Thyroid gland (tissue), 4 donors: ENCODE data around the gene HCK. TPM values are rescaled to one million over a fixed set of nuclear protein-coding genes. Genes with fewer than 3 reads are reported as not detected.

Source experiments
- DNase-seq, 2 donors: peaks; one replicate each; pipeline ENCODE4 v3.0.0-alpha.2; 2019
- H3K27ac ChIP-seq, 3 donors: fragments of 200-600 bp; sonication (generic); 1 replicate in 2 of 3; 2 replicates in 1 of 3; pipeline ENCODE4 v1.5.1; 2016 to 2019; ENCODE audit warnings: mild to moderate bottlenecking in 1 of 3, moderate library complexity in 1 of 3
- H3K27me3 ChIP-seq: fragments of 200-600 bp; sonication (generic); one replicate; pipeline ENCODE4 v1.5.1; 2019
- H3K36me3 ChIP-seq, 2 donors: fragments of 200-600 bp; sonication (generic); one replicate each; pipeline ENCODE4 v1.5.1; 2016 to 2019
- H3K4me1 ChIP-seq, 2 donors: fragments of 200-600 bp; sonication (generic); one replicate each; pipeline ENCODE4 v1.5.1; 2017 to 2019
- H3K4me3 ChIP-seq, 3 donors: fragments of 200-600 bp; sonication (generic); replicated peaks in 1 of 3; 1 replicate in 2 of 3; 2 replicates in 1 of 3; pipeline ENCODE4 v1.5.1; 2016; ENCODE audit warnings: mild to moderate bottlenecking in 1 of 3
- H3K9me3 ChIP-seq: fragments of 200-600 bp; sonication (generic); one replicate; pipeline ENCODE4 v1.5.1; 2017
- POLR2A ChIP-seq, 2 donors: fragments of 450-650 bp; IDR thresholded peaks; one replicate each; pipeline ENCODE4 v1.6.1; 2017; ENCODE audit warnings: antibody characterized with exemption in 2 of 2, mild to moderate bottlenecking in 2 of 2, moderate library complexity in 1 of 2
- WGBS, 2 donors: methylation state at CpG; one replicate each; pipeline ENCODE4 v1.1.5; 2017; 5-methylcytosine and 5-hydroxymethylcytosine counted together
- intact Hi-C: fragments of 100-400 bp; cut with DNase I; formaldehyde crosslinking; loops from one replicate; pipeline ENCODE4 v1.15.1; 2023
- total RNA-seq, 4 donors: library from RNA; depleted of rRNA; stranded (reverse); fragments of >200 nt; gene quantifications; one replicate each; pipeline ENCODE4 v1.2.3, GENCODE V29; 2016
- TF ChIP-seq, protein P1 (sequence below), 6 experiments: fragments of 200-600 bp in 3 of 6; fragments of 450-650 bp in 3 of 6; sonication (generic) in 3 of 6; IDR thresholded peaks; one replicate each; pipeline ENCODE4 v1.5.1; 2016 to 2019; ENCODE audit warnings: antibody characterized with exemption in 6 of 6, mild to moderate bottlenecking in 2 of 6, inconsistent platforms in 1 of 6, moderate library complexity in 1 of 6

Gene HCK
- total RNA-seq, 4 donors from 2014 or later = 3.1 to 5.9 (median 4.8) TPM

DNA sequence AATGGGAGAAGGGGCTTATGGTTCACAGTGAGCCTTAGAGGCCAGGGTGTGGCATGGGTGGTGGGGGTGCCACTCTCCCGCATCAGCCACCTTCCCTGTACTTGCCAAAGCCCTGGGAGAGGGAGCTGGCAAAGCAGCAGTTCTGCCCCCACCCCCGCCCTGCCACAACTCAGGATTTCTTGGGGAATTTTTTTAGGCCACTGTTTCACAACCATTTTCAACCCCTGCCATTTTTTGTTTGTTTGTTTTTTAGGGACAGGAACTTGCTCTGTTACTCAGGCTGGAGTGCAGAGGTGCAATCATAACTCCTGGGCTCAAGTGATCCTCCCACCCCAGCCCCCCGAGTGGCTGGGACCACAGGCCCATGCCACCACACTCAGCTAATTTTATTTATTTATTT lies 35.0 kb downstream of the HCK start:
- no peaks in the 10 kb centered on the region for H3K36me3 ChIP-seq

DNA sequence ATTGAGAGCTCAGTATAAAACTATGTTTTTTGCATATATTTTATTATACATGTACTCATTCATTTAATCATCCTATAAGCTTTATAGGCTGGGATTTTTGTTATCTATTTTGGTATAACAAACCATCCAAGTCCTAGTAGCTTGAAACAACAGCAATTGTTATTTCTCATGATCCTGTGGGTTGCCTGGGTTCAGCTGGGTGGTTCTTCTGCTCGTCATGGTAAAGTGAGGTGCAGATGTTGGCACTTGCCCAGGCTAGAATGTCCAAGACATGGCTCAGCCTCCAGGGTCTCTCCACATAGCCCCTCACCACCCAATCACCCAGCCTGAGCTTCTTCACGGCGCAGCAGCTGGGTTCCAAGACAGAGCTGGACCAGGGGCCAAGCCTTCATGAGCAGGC lies 36.7 kb downstream of the HCK start:
- no peaks in the 10 kb centered on the region for H3K36me3 ChIP-seq
- DNase-seq = no peak
- H3K27ac ChIP-seq = no peak overlapping the region
- 82 to 85% methylated on average over 1 to 3 of the region's 3 CpGs for WGBS, 2 donors
- H3K4me3 ChIP-seq = no peak overlapping the region
- H3K9me3 ChIP-seq = no peaks in the 10 kb centered on the region
- no peaks in the 10 kb centered on the region for H3K27me3 ChIP-seq
- no peak for TF ChIP-seq POLR2A (IDR thresholded peaks at IDR 0.05)
- TF ChIP-seq, protein P1, sequence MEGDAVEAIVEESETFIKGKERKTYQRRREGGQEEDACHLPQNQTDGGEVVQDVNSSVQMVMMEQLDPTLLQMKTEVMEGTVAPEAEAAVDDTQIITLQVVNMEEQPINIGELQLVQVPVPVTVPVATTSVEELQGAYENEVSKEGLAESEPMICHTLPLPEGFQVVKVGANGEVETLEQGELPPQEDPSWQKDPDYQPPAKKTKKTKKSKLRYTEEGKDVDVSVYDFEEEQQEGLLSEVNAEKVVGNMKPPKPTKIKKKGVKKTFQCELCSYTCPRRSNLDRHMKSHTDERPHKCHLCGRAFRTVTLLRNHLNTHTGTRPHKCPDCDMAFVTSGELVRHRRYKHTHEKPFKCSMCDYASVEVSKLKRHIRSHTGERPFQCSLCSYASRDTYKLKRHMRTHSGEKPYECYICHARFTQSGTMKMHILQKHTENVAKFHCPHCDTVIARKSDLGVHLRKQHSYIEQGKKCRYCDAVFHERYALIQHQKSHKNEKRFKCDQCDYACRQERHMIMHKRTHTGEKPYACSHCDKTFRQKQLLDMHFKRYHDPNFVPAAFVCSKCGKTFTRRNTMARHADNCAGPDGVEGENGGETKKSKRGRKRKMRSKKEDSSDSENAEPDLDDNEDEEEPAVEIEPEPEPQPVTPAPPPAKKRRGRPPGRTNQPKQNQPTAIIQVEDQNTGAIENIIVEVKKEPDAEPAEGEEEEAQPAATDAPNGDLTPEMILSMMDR (IDR thresholded peaks at IDR 0.05) = no peak
- intact Hi-C loops = no loop called here
- H3K4me1 ChIP-seq = no peaks in the 10 kb centered on the region

More for the DNA sequence above, 35.0 kb downstream of the HCK start:
- no peak for TF ChIP-seq POLR2A (IDR thresholded peaks at IDR 0.05)
- TF ChIP-seq, protein P1 (IDR thresholded peaks at IDR 0.05) = no peak
- Histone ChIP-seq H3K9me3 (no peaks in the 10 kb centered on the region), H3K27me3 (no peaks in the 10 kb centered on the region), H3K4me3 (no peak overlapping the region), H3K4me1 (no peaks in the 10 kb centered on the region), H3K27ac (no peak overlapping the region)
- intact Hi-C loops = no loop called here
- 71 to 80% methylated on average over 3 of the region's 3 CpGs for WGBS, 2 donors
- no peak for DNase-seq

DNA sequence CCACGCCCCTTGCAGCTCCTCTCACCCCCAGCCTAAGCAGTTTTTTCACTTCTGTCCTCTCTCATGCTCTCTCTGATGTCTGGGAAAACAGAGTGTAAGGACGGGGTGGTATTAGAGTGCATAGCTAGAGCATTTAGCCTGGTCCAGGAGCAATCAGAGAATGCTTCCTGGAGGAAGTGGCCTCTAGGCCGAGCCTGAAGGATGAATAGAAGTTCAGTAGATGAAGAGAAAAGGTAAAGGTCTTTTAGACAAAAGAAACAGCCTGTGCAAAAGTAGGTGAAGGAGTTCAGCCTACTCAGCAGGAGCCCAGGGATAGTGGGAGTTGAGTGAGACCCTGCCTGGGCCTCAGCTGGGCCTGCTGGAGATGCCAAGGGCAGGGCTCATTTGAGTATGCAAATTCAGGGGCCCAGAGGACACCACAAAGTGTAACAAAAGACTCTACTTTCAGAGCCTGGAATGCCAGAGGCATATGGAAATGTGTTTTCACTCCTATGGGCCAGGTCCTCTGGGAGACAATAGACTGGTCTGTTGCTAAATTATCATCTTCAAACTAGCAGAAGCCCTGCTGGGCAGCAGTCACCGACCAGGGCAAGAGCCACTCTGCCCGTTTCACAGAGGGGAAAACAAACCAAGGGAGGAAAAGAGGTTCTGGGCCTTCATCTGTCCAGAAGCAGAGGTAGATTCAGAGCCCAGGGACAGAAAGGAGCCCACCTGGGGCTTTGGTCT lies 37.8 kb downstream of the HCK start:
- 58 to 62% methylated on average over 5 of the region's 5 CpGs for WGBS, 2 donors
- no peak for DNase-seq
- Histone ChIP-seq H3K27me3 (no peaks in the 10 kb centered on the region), H3K9me3 (no peaks in the 10 kb centered on the region), H3K36me3 (no peaks in the 10 kb centered on the region), H3K4me1 (no peaks in the 10 kb centered on the region), H3K4me3 (no peak overlapping the region), H3K27ac (no peak overlapping the region)
- intact Hi-C loops = loop anchor here (10.0 kb wide), 1 partner anchor 265 kb away; no protein-coding TSS in a partner anchor
- TF ChIP-seq, protein P1 (IDR thresholded peaks at IDR 0.05) = no peak
- no peak for TF ChIP-seq POLR2A (IDR thresholded peaks at IDR 0.05)

DNA sequence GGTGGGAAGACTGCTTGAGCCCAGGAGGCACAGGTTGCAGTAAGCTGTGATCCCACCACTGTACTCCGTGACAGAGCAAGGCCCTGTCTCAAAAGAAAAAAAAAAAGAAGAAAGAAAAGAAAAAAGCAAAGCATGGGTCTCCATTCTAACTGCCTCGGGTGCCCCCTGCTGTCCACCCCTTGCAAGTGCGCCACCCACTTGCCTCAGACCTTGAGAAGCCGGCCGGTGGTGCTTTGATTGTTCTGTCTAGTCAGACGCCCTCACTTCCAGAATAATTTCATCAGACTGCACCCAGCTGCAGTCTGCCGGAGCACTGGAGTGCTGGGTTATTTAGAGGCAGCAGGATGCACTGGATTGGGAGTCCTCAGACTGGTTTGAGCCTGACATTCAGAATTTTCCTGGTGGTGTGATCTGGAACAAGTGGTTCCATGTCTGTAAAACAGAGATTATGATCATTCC lies 39.9 kb downstream of the HCK start:
- TF ChIP-seq POLR2A (IDR thresholded peaks at IDR 0.05) = no peak
- TF ChIP-seq, protein P1 (IDR thresholded peaks at IDR 0.05) = peak; percentile 60 to 93 (median 77)
- WGBS, 2 donors = 3 to 4% methylated on average over 7 of the region's 7 CpGs

DNA sequence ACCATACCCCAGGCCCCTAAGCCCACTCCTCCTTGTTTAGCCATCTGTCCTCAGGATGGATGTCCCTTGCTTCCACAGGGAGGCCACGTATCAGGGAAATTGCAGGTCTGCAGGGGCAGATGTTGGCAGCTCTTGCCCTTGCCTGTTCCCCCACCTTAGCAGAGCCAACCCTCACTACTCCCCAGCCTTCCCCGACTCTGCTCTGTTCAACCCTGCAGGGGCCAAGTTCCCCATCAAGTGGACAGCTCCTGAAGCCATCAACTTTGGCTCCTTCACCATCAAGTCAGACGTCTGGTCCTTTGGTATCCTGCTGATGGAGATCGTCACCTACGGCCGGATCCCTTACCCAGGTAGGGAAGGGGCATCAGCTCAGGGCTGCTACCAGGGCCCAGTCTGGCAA lies 46.7 kb downstream of the HCK start:
- Histone ChIP-seq H3K4me1 (no peaks in the 10 kb centered on the region), H3K9me3 (no peaks in the 10 kb centered on the region), H3K36me3 (no peaks in the 10 kb centered on the region), H3K4me3 (no peak overlapping the region), H3K27ac (no peak overlapping the region), H3K27me3 (no peaks in the 10 kb centered on the region)
- intact Hi-C loops = loop anchor here (10.0 kb wide), 1 partner anchor 274 kb away; no protein-coding TSS in a partner anchor
- no peak for TF ChIP-seq POLR2A (IDR thresholded peaks at IDR 0.05)
- DNase-seq = no peak
- 76 to 77% methylated on average over 6 of the region's 6 CpGs for WGBS, 2 donors

More for the DNA sequence above, 39.9 kb downstream of the HCK start:
- Histone ChIP-seq H3K27me3 (no peaks in the 10 kb centered on the region), H3K9me3 (no peaks in the 10 kb centered on the region), H3K4me3 (no peak overlapping the region), H3K4me1 (no peaks in the 10 kb centered on the region), H3K27ac (no peak overlapping the region), H3K36me3 (no peaks in the 10 kb centered on the region)
- intact Hi-C loops = loop anchor here (10.0 kb wide), 1 partner anchor 267 kb away; no protein-coding TSS in a partner anchor
- DNase-seq = peak; percentile 80 to 82
